MM.1S (cell line): ENCODE data around the gene DNAJB6.

Source experiments
- EZH2 ChIP-seq: fragments of 300-600 bp; sonication (generic); optimal IDR thresholded peaks from 2 replicates; pipeline ENCODE3; 2017; ENCODE audit warnings: low read depth, mild to moderate bottlenecking, antibody characterized with exemption, low read length, mixed read lengths
- EZH2phosphoT487 ChIP-seq: fragments of 300-600 bp; sonication (generic); IDR thresholded peaks from 2 replicates; pipeline ENCODE4 v1.6.1; 2018; ENCODE audit warnings: antibody characterized with exemption, low read length
- TF ChIP-seq, protein P1 (sequence below): fragments of 300-600 bp; sonication (generic); IDR thresholded peaks from 2 replicates; pipeline ENCODE4 v1.5.1; 2016; ENCODE audit warnings: antibody characterized with exemption, low read length, mixed read lengths

DNA sequence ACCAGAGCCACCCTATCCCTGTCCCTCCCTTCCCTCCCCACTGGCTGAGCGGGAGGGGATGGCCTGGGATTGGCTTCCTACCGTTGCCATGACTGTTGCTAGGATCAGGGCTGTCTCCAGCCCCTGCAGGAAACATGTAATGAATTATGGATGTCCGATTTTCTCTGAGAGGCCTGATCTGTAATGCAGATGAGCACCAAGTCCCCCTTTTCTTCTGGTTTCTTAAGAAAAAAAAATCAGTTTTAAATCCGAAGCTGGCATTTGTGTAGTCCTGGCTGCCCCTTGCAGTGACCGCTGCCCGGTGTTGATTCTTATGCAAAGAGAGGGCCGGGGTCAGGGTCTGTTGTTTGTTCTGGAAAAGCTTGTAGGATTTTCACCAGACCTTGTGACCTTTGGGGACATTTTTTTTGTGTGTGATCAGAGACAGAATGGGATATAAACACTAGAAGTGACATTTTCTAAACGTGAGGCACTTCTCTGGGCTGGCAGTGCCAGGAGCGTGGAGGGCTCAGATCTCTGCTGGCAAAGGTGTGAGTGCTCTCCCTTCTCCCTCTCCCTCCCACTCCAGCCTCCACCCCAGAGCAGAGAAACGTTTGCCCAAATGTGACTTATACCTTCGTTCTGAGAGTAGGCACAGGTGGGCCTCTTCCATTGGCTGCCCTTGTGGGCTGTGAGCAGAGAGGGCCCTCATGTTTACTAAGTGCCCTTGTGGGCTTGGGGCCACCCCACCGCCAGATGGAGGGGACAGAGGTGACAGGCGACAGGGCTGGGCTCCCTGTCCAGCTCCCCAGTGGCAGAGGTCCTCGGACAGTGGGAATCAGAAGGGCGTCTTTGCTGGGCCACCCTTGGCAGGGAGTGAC, 127.5 kb downstream of the DNAJB6 start:
- TF ChIP-seq, protein P1, sequence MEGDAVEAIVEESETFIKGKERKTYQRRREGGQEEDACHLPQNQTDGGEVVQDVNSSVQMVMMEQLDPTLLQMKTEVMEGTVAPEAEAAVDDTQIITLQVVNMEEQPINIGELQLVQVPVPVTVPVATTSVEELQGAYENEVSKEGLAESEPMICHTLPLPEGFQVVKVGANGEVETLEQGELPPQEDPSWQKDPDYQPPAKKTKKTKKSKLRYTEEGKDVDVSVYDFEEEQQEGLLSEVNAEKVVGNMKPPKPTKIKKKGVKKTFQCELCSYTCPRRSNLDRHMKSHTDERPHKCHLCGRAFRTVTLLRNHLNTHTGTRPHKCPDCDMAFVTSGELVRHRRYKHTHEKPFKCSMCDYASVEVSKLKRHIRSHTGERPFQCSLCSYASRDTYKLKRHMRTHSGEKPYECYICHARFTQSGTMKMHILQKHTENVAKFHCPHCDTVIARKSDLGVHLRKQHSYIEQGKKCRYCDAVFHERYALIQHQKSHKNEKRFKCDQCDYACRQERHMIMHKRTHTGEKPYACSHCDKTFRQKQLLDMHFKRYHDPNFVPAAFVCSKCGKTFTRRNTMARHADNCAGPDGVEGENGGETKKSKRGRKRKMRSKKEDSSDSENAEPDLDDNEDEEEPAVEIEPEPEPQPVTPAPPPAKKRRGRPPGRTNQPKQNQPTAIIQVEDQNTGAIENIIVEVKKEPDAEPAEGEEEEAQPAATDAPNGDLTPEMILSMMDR: no peak
- no peak for TF ChIP-seq EZH2
- no peak for TF ChIP-seq EZH2phosphoT487
